ENCODE results near the gene TPK1.
"Not testable (repeated sequence)": the region's sequence is repeated elsewhere in the genome, so short reads cannot be mapped to it uniquely, and the experiment has no call there.

TPK1 gene

GRCh38 chr7:144731661-144732351, 104.0 kb downstream of the TPK1 start:
- Histone ChIP-seq H3K9ac (ENCODE audit: low read depth in 1 of 2, low read length in 2 of 2) (no peak overlapping the region), H3K36me3 (ENCODE audit: control insufficient read depth in 2 of 2, insufficient read depth in 2 of 2, low read length in 2 of 2) (no peaks in the 10 kb centered on the region), H3K4me1 (ENCODE audit: control insufficient read depth in 2 of 2, insufficient read depth in 2 of 2, low read length in 2 of 2) (no peaks in the 10 kb centered on the region), H3K4me3 (ENCODE audit: low read length in 2 of 2) (no peak overlapping the region), H3K27ac (ENCODE audit: low read depth in 2 of 2, low read length in 2 of 2) (no peak overlapping the region), H3K9me3 (ENCODE audit: control insufficient read depth in 2 of 2, low read length in 2 of 2) (no peaks in the 10 kb centered on the region), H3K27me3 (ENCODE audit: control insufficient read depth in 2 of 2, insufficient read depth in 2 of 2, low read length in 2 of 2) (no peaks in the 10 kb centered on the region)

GRCh38 chr7:144730224-144730623, 105.6 kb downstream of the TPK1 start:
- Histone ChIP-seq H3K27ac (ENCODE audit: low read depth in 2 of 2, low read length in 2 of 2) (no peak overlapping the region), H3K9ac (ENCODE audit: low read depth in 1 of 2, low read length in 2 of 2) (no peak overlapping the region), H3K4me3 (ENCODE audit: low read length in 2 of 2) (no peak overlapping the region), H3K9me3 (ENCODE audit: control insufficient read depth in 2 of 2, low read length in 2 of 2) (no peaks in the 10 kb centered on the region), H3K4me1 (ENCODE audit: control insufficient read depth in 2 of 2, insufficient read depth in 2 of 2, low read length in 2 of 2) (no peaks in the 10 kb centered on the region), H3K27me3 (ENCODE audit: control insufficient read depth in 2 of 2, insufficient read depth in 2 of 2, low read length in 2 of 2) (no peaks in the 10 kb centered on the region), H3K36me3 (ENCODE audit: control insufficient read depth in 2 of 2, insufficient read depth in 2 of 2, low read length in 2 of 2) (no peaks in the 10 kb centered on the region)

- H3K4me1 ChIP-seq (ENCODE audit: control insufficient read depth in 2 of 2, insufficient read depth in 2 of 2, low read length in 2 of 2) = no peaks in the 10 kb centered on the region
- no peak overlapping the region for H3K9ac ChIP-seq (ENCODE audit: low read depth in 1 of 2, low read length in 2 of 2)
- H3K36me3 ChIP-seq (ENCODE audit: control insufficient read depth in 2 of 2, insufficient read depth in 2 of 2, low read length in 2 of 2) = no peaks in the 10 kb centered on the region
- H3K4me3 ChIP-seq (ENCODE audit: low read length in 2 of 2) = no peak overlapping the region
- no peaks in the 10 kb centered on the region for H3K9me3 ChIP-seq (ENCODE audit: control insufficient read depth in 2 of 2, low read length in 2 of 2)
- no peaks in the 10 kb centered on the region for H3K27me3 ChIP-seq (ENCODE audit: control insufficient read depth in 2 of 2, insufficient read depth in 2 of 2, low read length in 2 of 2)
- no peak overlapping the region for H3K27ac ChIP-seq (ENCODE audit: low read depth in 2 of 2, low read length in 2 of 2)
These were observed 106.6 kb downstream of the TPK1 start for GRCh38 chr7:144729226-144729625.

GRCh38 chr7:144728551-144728950, 107.3 kb downstream of the TPK1 start:
- Histone ChIP-seq H3K9me3 (ENCODE audit: control insufficient read depth in 2 of 2, low read length in 2 of 2) (no peaks in the 10 kb centered on the region), H3K27ac (ENCODE audit: low read depth in 2 of 2, low read length in 2 of 2) (no peak overlapping the region), H3K4me1 (ENCODE audit: control insufficient read depth in 2 of 2, insufficient read depth in 2 of 2, low read length in 2 of 2) (no peaks in the 10 kb centered on the region), H3K36me3 (ENCODE audit: control insufficient read depth in 2 of 2, insufficient read depth in 2 of 2, low read length in 2 of 2) (no peaks in the 10 kb centered on the region), H3K9ac (ENCODE audit: low read depth in 1 of 2, low read length in 2 of 2) (no peak overlapping the region), H3K27me3 (ENCODE audit: control insufficient read depth in 2 of 2, insufficient read depth in 2 of 2, low read length in 2 of 2) (no peaks in the 10 kb centered on the region), H3K4me3 (ENCODE audit: low read length in 2 of 2) (no peak overlapping the region)

GRCh38 chr7:144726840-144727239, 109.0 kb downstream of the TPK1 start:
- not testable (repeated sequence) for H3K9ac ChIP-seq (ENCODE audit: low read depth in 1 of 2, low read length in 2 of 2); H3K27me3 ChIP-seq (ENCODE audit: control insufficient read depth in 2 of 2, insufficient read depth in 2 of 2, low read length in 2 of 2); H3K27ac ChIP-seq (ENCODE audit: low read depth in 2 of 2, low read length in 2 of 2); H3K4me3 ChIP-seq (ENCODE audit: low read length in 2 of 2); H3K36me3 ChIP-seq (ENCODE audit: control insufficient read depth in 2 of 2, insufficient read depth in 2 of 2, low read length in 2 of 2); H3K4me1 ChIP-seq (ENCODE audit: control insufficient read depth in 2 of 2, insufficient read depth in 2 of 2, low read length in 2 of 2); H3K9me3 ChIP-seq (ENCODE audit: control insufficient read depth in 2 of 2, low read length in 2 of 2)

GRCh38 chr7:144725070-144725469, 110.8 kb downstream of the TPK1 start:
- Histone ChIP-seq H3K27me3 (ENCODE audit: control insufficient read depth in 2 of 2, insufficient read depth in 2 of 2, low read length in 2 of 2) (no peaks in the 10 kb centered on the region), H3K27ac (ENCODE audit: low read depth in 2 of 2, low read length in 2 of 2) (no peak overlapping the region), H3K4me1 (ENCODE audit: control insufficient read depth in 2 of 2, insufficient read depth in 2 of 2, low read length in 2 of 2) (no peaks in the 10 kb centered on the region), H3K36me3 (ENCODE audit: control insufficient read depth in 2 of 2, insufficient read depth in 2 of 2, low read length in 2 of 2) (no peaks in the 10 kb centered on the region), H3K9me3 (ENCODE audit: control insufficient read depth in 2 of 2, low read length in 2 of 2) (no peaks in the 10 kb centered on the region), H3K9ac (ENCODE audit: low read depth in 1 of 2, low read length in 2 of 2) (no peak overlapping the region), H3K4me3 (ENCODE audit: low read length in 2 of 2) (no peak overlapping the region)

- Histone ChIP-seq H3K4me3 (ENCODE audit: low read length in 2 of 2) (no peak overlapping the region), H3K4me1 (ENCODE audit: control insufficient read depth in 2 of 2, insufficient read depth in 2 of 2, low read length in 2 of 2) (no peaks in the 10 kb centered on the region), H3K36me3 (ENCODE audit: control insufficient read depth in 2 of 2, insufficient read depth in 2 of 2, low read length in 2 of 2) (no peaks in the 10 kb centered on the region), H3K27ac (ENCODE audit: low read depth in 2 of 2, low read length in 2 of 2) (no peak overlapping the region), H3K27me3 (ENCODE audit: control insufficient read depth in 2 of 2, insufficient read depth in 2 of 2, low read length in 2 of 2) (no peaks in the 10 kb centered on the region), H3K9me3 (ENCODE audit: control insufficient read depth in 2 of 2, low read length in 2 of 2) (no peaks in the 10 kb centered on the region), H3K9ac (ENCODE audit: low read depth in 1 of 2, low read length in 2 of 2) (no peak overlapping the region)
These were observed 112.6 kb downstream of the TPK1 start for GRCh38 chr7:144723301-144723700.

GRCh38 chr7:144720710-144721109, 115.1 kb downstream of the TPK1 start:
- H3K9me3 ChIP-seq (ENCODE audit: control insufficient read depth in 2 of 2, low read length in 2 of 2) = no peaks in the 10 kb centered on the region
- no peaks in the 10 kb centered on the region for H3K27me3 ChIP-seq (ENCODE audit: control insufficient read depth in 2 of 2, insufficient read depth in 2 of 2, low read length in 2 of 2)
- no peak overlapping the region for H3K4me3 ChIP-seq (ENCODE audit: low read length in 2 of 2)
- H3K4me1 ChIP-seq (ENCODE audit: control insufficient read depth in 2 of 2, insufficient read depth in 2 of 2, low read length in 2 of 2) = no peaks in the 10 kb centered on the region
- no peaks in the 10 kb centered on the region for H3K36me3 ChIP-seq (ENCODE audit: control insufficient read depth in 2 of 2, insufficient read depth in 2 of 2, low read length in 2 of 2)
- no peak overlapping the region for H3K27ac ChIP-seq (ENCODE audit: low read depth in 2 of 2, low read length in 2 of 2)
- H3K9ac ChIP-seq (ENCODE audit: low read depth in 1 of 2, low read length in 2 of 2) = no peak overlapping the region

- Histone ChIP-seq H3K27me3 (ENCODE audit: control insufficient read depth in 2 of 2, insufficient read depth in 2 of 2, low read length in 2 of 2) (no peaks in the 10 kb centered on the region), H3K9me3 (ENCODE audit: control insufficient read depth in 2 of 2, low read length in 2 of 2) (no peaks in the 10 kb centered on the region), H3K27ac (ENCODE audit: low read depth in 2 of 2, low read length in 2 of 2) (no peak overlapping the region), H3K36me3 (ENCODE audit: control insufficient read depth in 2 of 2, insufficient read depth in 2 of 2, low read length in 2 of 2) (no peaks in the 10 kb centered on the region), H3K4me1 (ENCODE audit: control insufficient read depth in 2 of 2, insufficient read depth in 2 of 2, low read length in 2 of 2) (no peaks in the 10 kb centered on the region), H3K9ac (ENCODE audit: low read depth in 1 of 2, low read length in 2 of 2) (no peak overlapping the region), H3K4me3 (ENCODE audit: low read length in 2 of 2) (no peak overlapping the region)
These were observed 115.7 kb downstream of the TPK1 start for GRCh38 chr7:144720149-144720548.

GRCh38 chr7:144717720-144718119, 118.1 kb downstream of the TPK1 start:
- H3K9me3 ChIP-seq (ENCODE audit: control insufficient read depth in 2 of 2, low read length in 2 of 2) = no peaks in the 10 kb centered on the region
- no peak overlapping the region for H3K4me3 ChIP-seq (ENCODE audit: low read length in 2 of 2)
- no peaks in the 10 kb centered on the region for H3K36me3 ChIP-seq (ENCODE audit: control insufficient read depth in 2 of 2, insufficient read depth in 2 of 2, low read length in 2 of 2)
- no peaks in the 10 kb centered on the region for H3K4me1 ChIP-seq (ENCODE audit: control insufficient read depth in 2 of 2, insufficient read depth in 2 of 2, low read length in 2 of 2)
- H3K27ac ChIP-seq (ENCODE audit: low read depth in 2 of 2, low read length in 2 of 2) = no peak overlapping the region
- no peaks in the 10 kb centered on the region for H3K27me3 ChIP-seq (ENCODE audit: control insufficient read depth in 2 of 2, insufficient read depth in 2 of 2, low read length in 2 of 2)
- H3K9ac ChIP-seq (ENCODE audit: low read depth in 1 of 2, low read length in 2 of 2) = no peak overlapping the region

- Histone ChIP-seq H3K36me3 (ENCODE audit: control insufficient read depth in 2 of 2, insufficient read depth in 2 of 2, low read length in 2 of 2) (no peaks in the 10 kb centered on the region), H3K4me1 (ENCODE audit: control insufficient read depth in 2 of 2, insufficient read depth in 2 of 2, low read length in 2 of 2) (no peaks in the 10 kb centered on the region), H3K9me3 (ENCODE audit: control insufficient read depth in 2 of 2, low read length in 2 of 2) (no peaks in the 10 kb centered on the region), H3K4me3 (ENCODE audit: low read length in 2 of 2) (no peak overlapping the region), H3K27ac (ENCODE audit: low read depth in 2 of 2, low read length in 2 of 2) (no peak overlapping the region), H3K9ac (ENCODE audit: low read depth in 1 of 2, low read length in 2 of 2) (no peak overlapping the region), H3K27me3 (ENCODE audit: control insufficient read depth in 2 of 2, insufficient read depth in 2 of 2, low read length in 2 of 2) (no peaks in the 10 kb centered on the region)
These were observed 122.0 kb downstream of the TPK1 start for GRCh38 chr7:144713850-144714249.
